Measurements from ENCODE around the gene CLVS2.

Gene CLVS2

GRCh38 chr6:122995921-122996793 lies at the start of gene CLVS2:
Gene CLVS2, plus strand, starts transcription at chr6:122996235. Its CDS starts 1,543 bp downstream, at chr6:122997778.
- DNase-seq = no peak

- no peak for DNase-seq
Observed at GRCh38 chr6:122947355-122947754, 48.7 kb upstream of the CLVS2 start.

GRCh38 chr6:122953766-122954165 lies 42.3 kb upstream of the CLVS2 start:
- no peak for DNase-seq

GRCh38 chr6:122956376-122956775 lies 39.7 kb upstream of the CLVS2 start:
- no peak for DNase-seq

GRCh38 chr6:122962000-122962624 lies 33.9 kb upstream of the CLVS2 start:
- no peak for DNase-seq

- no peak for DNase-seq
Observed at GRCh38 chr6:122969999-122970533, 26.0 kb upstream of the CLVS2 start.

- no peak for DNase-seq
Observed at GRCh38 chr6:122977180-122977579, 18.9 kb upstream of the CLVS2 start.

GRCh38 chr6:122984393-122984792 lies 11.6 kb upstream of the CLVS2 start:
- no peak for DNase-seq

- DNase-seq = no peak
Observed at GRCh38 chr6:122994256-122994655, 1.8 kb upstream of the CLVS2 start.

- DNase-seq = no peak
Observed at GRCh38 chr6:122996794-122997505, 915 bp downstream of the CLVS2 start.

GRCh38 chr6:122997541-122998150 lies 1.6 kb downstream of the CLVS2 start:
- no peak for DNase-seq

- no peak for DNase-seq
Observed at GRCh38 chr6:122998403-122998975, 2.5 kb downstream of the CLVS2 start.

GRCh38 chr6:123000244-123000770 lies 4.3 kb downstream of the CLVS2 start:
- DNase-seq = no peak

- no peak for DNase-seq
Observed at GRCh38 chr6:123001540-123001939, 5.5 kb downstream of the CLVS2 start.

GRCh38 chr6:123007885-123008284 lies 11.8 kb downstream of the CLVS2 start:
- DNase-seq = no peak

- no peak for DNase-seq
Observed at GRCh38 chr6:123009059-123009458, 13.0 kb downstream of the CLVS2 start.

- no peak for DNase-seq
Observed at GRCh38 chr6:123014835-123015234, 18.8 kb downstream of the CLVS2 start.

GRCh38 chr6:123016431-123017103 lies 20.5 kb downstream of the CLVS2 start:
- DNase-seq = no peak

- DNase-seq = no peak
Observed at GRCh38 chr6:123017104-123017682, 21.2 kb downstream of the CLVS2 start.

- DNase-seq = no peak
Observed at GRCh38 chr6:123022975-123023374, 26.9 kb downstream of the CLVS2 start.

- DNase-seq = no peak
Observed at GRCh38 chr6:123024976-123025375, 28.9 kb downstream of the CLVS2 start.
